Naive thymus-derived CD4-positive, alpha-beta T cell (primary cell): Measurements from ENCODE around the gene SLC10A4. TPM values are rescaled to one million over a fixed set of nuclear protein-coding genes. Genes with fewer than 3 reads are reported as not detected.
"Not testable (repeated sequence)": the region's sequence is repeated elsewhere in the genome, so short reads cannot be mapped to it uniquely, and the experiment has no call there.

ENCODE experiments used
- ATAC-seq: fragments of 150-1000 bp; cut with Tn5 transposase; 2 replicates; pipeline ENCODE4 v1.10.0; 2021; ENCODE audit warnings: mild to moderate bottlenecking, moderate library complexity
- CTCF ChIA-PET: fragments of 350-600 bp; sonication (Branson Sonifier 250); formaldehyde crosslinking; loops from one replicate; lab custom pipeline; 2021; ENCODE audit warnings: antibody characterized with exemption; lab: Charles Lee
- POLR2A ChIA-PET: fragments of 350-600 bp; sonication (Branson Sonifier 250); formaldehyde crosslinking; loops from one replicate; lab custom pipeline; 2021; ENCODE audit warnings: antibody characterized with exemption, inconsistent platforms; lab: Charles Lee
- DNase-seq, 9 donors: peaks; one replicate each; pipeline versions ENCODE4 v3.0.0 to v3.0.0-alpha.2; 2020 to 2022; ENCODE audit warnings: mixed read lengths in 1 of 9
- H3K27ac ChIP-seq: one replicate; pipeline ENCODE4 v1.7.0; 2013; ENCODE audit warnings: mild to moderate bottlenecking, low read depth, low read length, moderate library complexity
- H3K27me3 ChIP-seq, 2 donors: one replicate each; pipeline ENCODE4 v1.7.0; 2013; ENCODE audit warnings: low read length in 2 of 2, mild to moderate bottlenecking in 2 of 2, moderate library complexity in 2 of 2; ENCODE audit not compliant: control insufficient read depth in 2 of 2, insufficient read depth in 2 of 2
- H3K36me3 ChIP-seq, 3 experiments: 1 replicate in 2 of 3; 2 replicates in 1 of 3; pipeline ENCODE4 v1.7.0; 2013; ENCODE audit warnings: low read length in 3 of 3, mild to moderate bottlenecking in 3 of 3, moderate library complexity in 1 of 3; ENCODE audit not compliant: insufficient read depth in 3 of 3, control insufficient read depth in 2 of 3
- H3K4me1 ChIP-seq, 2 donors: one replicate each; pipeline ENCODE4 v1.7.0; 2013; ENCODE audit warnings: low read length in 2 of 2, mild to moderate bottlenecking in 2 of 2, moderate library complexity in 1 of 2; ENCODE audit not compliant: control insufficient read depth in 2 of 2, insufficient read depth in 2 of 2
- H3K4me3 ChIP-seq: 2 replicates; pipeline ENCODE4 v1.7.0; 2013; ENCODE audit warnings: mild to moderate bottlenecking, low read length
- H3K9me3 ChIP-seq, 3 experiments: 1 replicate in 2 of 3; 2 replicates in 1 of 3; pipeline ENCODE4 v1.7.0; 2013; ENCODE audit warnings: low read length in 3 of 3; ENCODE audit not compliant: control insufficient read depth in 2 of 3
- H3K27ac Mint-ChIP-seq, 9 donors: one replicate each; pipeline ENCODE4 v1.8.0; 2020 to 2022; ENCODE audit warnings: mixed read lengths in 9 of 9, mild to moderate bottlenecking in 8 of 9, moderate library complexity in 5 of 9, inconsistent platforms in 2 of 9
- H3K27me3 Mint-ChIP-seq, 5 donors: one replicate each; pipeline ENCODE4 v1.8.0; 2021 to 2022; ENCODE audit warnings: mixed read lengths in 5 of 5, mild to moderate bottlenecking in 1 of 5
- H3K36me3 Mint-ChIP-seq, 5 donors: one replicate each; pipeline ENCODE4 v1.8.0; 2020 to 2022; ENCODE audit warnings: mixed read lengths in 5 of 5, mild to moderate bottlenecking in 3 of 5, inconsistent platforms in 1 of 5
- H3K4me1 Mint-ChIP-seq, 7 donors: one replicate each; pipeline ENCODE4 v1.8.0; 2020 to 2022; ENCODE audit warnings: mixed read lengths in 7 of 7, mild to moderate bottlenecking in 3 of 7, inconsistent platforms in 1 of 7
- H3K4me3 Mint-ChIP-seq, 10 donors: one replicate each; pipeline ENCODE4 v1.8.0; 2020 to 2022; ENCODE audit warnings: mild to moderate bottlenecking in 10 of 10, mixed read lengths in 10 of 10, moderate library complexity in 6 of 10, inconsistent platforms in 2 of 10
- H3K9me3 Mint-ChIP-seq, 11 donors: one replicate each; pipeline ENCODE4 v1.8.0; 2020 to 2022; ENCODE audit warnings: mixed read lengths in 11 of 11, mild to moderate bottlenecking in 4 of 11, inconsistent platforms in 1 of 11, moderate library complexity in 1 of 11
- intact Hi-C, 2 donors: fragments of 100-400 bp; cut with micrococcal nuclease; formaldehyde crosslinking; loops; one replicate each; pipeline ENCODE4 v1.15.1; 2023
- polyA plus RNA-seq, 2 donors: library from polyadenylated mRNA; unstranded; fragments of 300-500 nt; fragmentation: Illumina TruSeq; gene quantifications; one replicate each; pipeline ENCODE4 v1.2.3, GENCODE V29; 2021
- total RNA-seq, 6 experiments: library from RNA in 5 of 6; stranded (reverse) in 5 of 6; gene quantifications; 1 replicate in 5 of 6; 2 replicates in 1 of 6; pipeline ENCODE4 v1.2.3 and lab custom pipeline; 2021 to 2026

SLC10A4 gene
- under 1 TPM in 2 of 5 experiments, not detected in 3; 0.16 to 0.17 TPM for total RNA-seq
- under 1 TPM in 1 of 2 donors, not detected in 1; 0.09 TPM for polyA plus RNA-seq
- not detected for total RNA-seq (lab: John Stamatoyannopoulos, UW)

- Histone ChIP-seq H3K36me3 (no peaks in the 10 kb centered on the region), H3K9me3 (no peaks in the 10 kb centered on the region), H3K27me3 (peaks cover 12 to 27% of the 10 kb centered on the region in 2 donors), H3K4me3 (peak within 1 kb of the TSS; percentile 33), H3K27ac (no peak within 1 kb of the TSS), H3K4me1 (peaks cover 0 to 4% of the 10 kb centered on the region in 2 donors)
- intact Hi-C loops = no loop called here
- peaks cover 0 to 9% (median 4%) of the 10 kb centered on the region in 5 donors for H3K36me3 Mint-ChIP-seq
- DNase-seq (peak in 1 of 9 donors; percentile 32), ATAC-seq (peak; percentile 46)
- ChIA-PET CTCF (no interaction called here), POLR2A (interaction anchor here (0.7 kb wide), 1 partner anchor 10 kb away, joined by 3 read pairs; no protein-coding TSS in a partner anchor)
- H3K4me3 Mint-ChIP-seq = peak within 1 kb of the TSS; percentile 69 to 89 (median 80)
- peaks cover 57 to 76% (median 66%) of the 10 kb centered on the region in 5 donors for H3K27me3 Mint-ChIP-seq
- peaks cover 0 to 4% (median 0%) of the 10 kb centered on the region in 11 donors for H3K9me3 Mint-ChIP-seq
- H3K4me1 Mint-ChIP-seq = peaks cover 16 to 21% (median 17%) of the 10 kb centered on the region in 7 donors
- H3K27ac Mint-ChIP-seq = peak within 1 kb of the TSS in 3 of 9 donors; percentile 15 to 48 (median 30)
Measured at GRCh38 chr4:48483006-48483776, at the start of gene SLC10A4. Gene SLC10A4, plus strand, starts transcription at chr4:48483343. Its CDS starts 219 bp downstream, at chr4:48483562.

GRCh38 chr4:48436318-48436717 lies 46.8 kb upstream of the SLC10A4 start:
- no peak for DNase-seq
- no peak overlapping the region for H3K4me3 Mint-ChIP-seq
- no peaks in the 10 kb centered on the region for H3K36me3 ChIP-seq
- H3K9me3 ChIP-seq = no peaks in the 10 kb centered on the region
- no peak overlapping the region for H3K4me3 ChIP-seq
- no peaks in the 10 kb centered on the region for H3K9me3 Mint-ChIP-seq
- no peaks in the 10 kb centered on the region for H3K27me3 ChIP-seq
- H3K4me1 Mint-ChIP-seq = peaks cover 7 to 16% (median 8%) of the 10 kb centered on the region in 7 donors
- H3K27ac Mint-ChIP-seq = no peak overlapping the region
- no peak overlapping the region for H3K27ac ChIP-seq
- peaks cover 0 to 17% (median 4%) of the 10 kb centered on the region in 5 donors for H3K27me3 Mint-ChIP-seq
- H3K4me1 ChIP-seq = peaks cover 0 to 5% of the 10 kb centered on the region in 2 donors
- intact Hi-C loops = no loop called here
- H3K36me3 Mint-ChIP-seq = peaks cover 0 to 2% (median 0%) of the 10 kb centered on the region in 5 donors
- ChIA-PET POLR2A (no interaction called here), CTCF (no interaction called here)
- no peak for ATAC-seq

GRCh38 chr4:48439988-48440387 lies 43.2 kb upstream of the SLC10A4 start:
- no peak overlapping the region for H3K27ac Mint-ChIP-seq
- no peaks in the 10 kb centered on the region for H3K4me1 ChIP-seq
- POLR2A ChIA-PET = no interaction called here
- peaks cover 3 to 15% (median 4%) of the 10 kb centered on the region in 5 donors for H3K27me3 Mint-ChIP-seq
- H3K36me3 Mint-ChIP-seq = no peaks in the 10 kb centered on the region
- DNase-seq (no peak), ATAC-seq (no peak)
- CTCF ChIA-PET = no interaction called here
- H3K4me3 ChIP-seq = no peak overlapping the region
- no peaks in the 10 kb centered on the region for H3K27me3 ChIP-seq
- H3K4me1 Mint-ChIP-seq = peaks cover 0 to 4% (median 0%) of the 10 kb centered on the region in 7 donors
- no peak overlapping the region for H3K4me3 Mint-ChIP-seq
- H3K27ac ChIP-seq = no peak overlapping the region
- H3K9me3 Mint-ChIP-seq = no peaks in the 10 kb centered on the region
- no peaks in the 10 kb centered on the region for H3K9me3 ChIP-seq
- H3K36me3 ChIP-seq = no peaks in the 10 kb centered on the region
- intact Hi-C loops = no loop called here

- H3K27ac Mint-ChIP-seq, intact Hi-C loops, POLR2A ChIA-PET, H3K27ac ChIP-seq, H3K36me3 Mint-ChIP-seq, H3K4me3 ChIP-seq, H3K4me1 ChIP-seq, CTCF ChIA-PET, H3K36me3 ChIP-seq, H3K4me3 Mint-ChIP-seq, ATAC-seq, H3K9me3 ChIP-seq, H3K9me3 Mint-ChIP-seq, H3K4me1 Mint-ChIP-seq, DNase-seq, H3K27me3 ChIP-seq: not testable (repeated sequence)
- peaks cover 3 to 15% (median 4%) of the 10 kb centered on the region in 5 donors for H3K27me3 Mint-ChIP-seq
Measured at GRCh38 chr4:48440914-48441313, 42.2 kb upstream of the SLC10A4 start.

GRCh38 chr4:48445704-48446103 lies 37.4 kb upstream of the SLC10A4 start:
- Mint-ChIP-seq H3K36me3 (peaks cover 0 to 4% (median 0%) of the 10 kb centered on the region in 5 donors), H3K27ac (no peak overlapping the region), H3K9me3 (no peaks in the 10 kb centered on the region), H3K4me1 (peaks cover 0 to 4% (median 0%) of the 10 kb centered on the region in 7 donors), H3K4me3 (no peak overlapping the region), H3K27me3 (peaks cover 2 to 11% (median 4%) of the 10 kb centered on the region in 5 donors)
- Histone ChIP-seq H3K27ac (no peak overlapping the region), H3K27me3 (no peaks in the 10 kb centered on the region), H3K4me3 (no peak overlapping the region), H3K36me3 (no peaks in the 10 kb centered on the region), H3K9me3 (no peaks in the 10 kb centered on the region), H3K4me1 (no peaks in the 10 kb centered on the region)
- ChIA-PET POLR2A (no interaction called here), CTCF (no interaction called here)
- intact Hi-C loops = loop anchor here (1.0 to 5.0 kb wide), 2 partner anchors 102 to 518 kb away; no protein-coding TSS in a partner anchor
- DNase-seq = peak in 3 of 9 donors; percentile 6 to 9 (median 8)
- no peak for ATAC-seq

- no peaks in the 10 kb centered on the region for H3K9me3 ChIP-seq
- no peaks in the 10 kb centered on the region for H3K27me3 ChIP-seq
- peaks cover 0 to 4% (median 0%) of the 10 kb centered on the region in 5 donors for H3K36me3 Mint-ChIP-seq
- no peak overlapping the region for H3K4me3 Mint-ChIP-seq
- ATAC-seq (no peak), DNase-seq (no peak)
- H3K27me3 Mint-ChIP-seq = peaks cover 0 to 11% (median 3%) of the 10 kb centered on the region in 5 donors
- H3K27ac Mint-ChIP-seq = no peak overlapping the region
- no peaks in the 10 kb centered on the region for H3K36me3 ChIP-seq
- POLR2A ChIA-PET = no interaction called here
- H3K4me1 Mint-ChIP-seq = no peaks in the 10 kb centered on the region
- no peak overlapping the region for H3K27ac ChIP-seq
- no peaks in the 10 kb centered on the region for H3K9me3 Mint-ChIP-seq
- no peaks in the 10 kb centered on the region for H3K4me1 ChIP-seq
- no peak overlapping the region for H3K4me3 ChIP-seq
- CTCF ChIA-PET = no interaction called here
- intact Hi-C loops = loop anchor here in 1 of 2 donors (5.0 kb wide), 1 partner anchor 101 kb away; no protein-coding TSS in a partner anchor
Measured at GRCh38 chr4:48446642-48447041, 36.5 kb upstream of the SLC10A4 start.
